GM12875 (cell line): Measurements from ENCODE around the gene DEFB129.
"Not testable (repeated sequence)": the region's sequence is repeated elsewhere in the genome, so short reads cannot be mapped to it uniquely, and the experiment has no call there.

Experiments
- H3K4me3 ChIP-seq: one replicate; pipeline ENCODE4 v1.5.1; 2011; ENCODE audit warnings: low read depth, low read length, control low read depth
- TF ChIP-seq, protein P1 (sequence below): IDR thresholded peaks from 2 replicates; pipeline ENCODE4 v1.5.1; 2011; ENCODE audit warnings: low read depth, mild to moderate bottlenecking, control low read depth, inconsistent platforms, low read length, moderate library complexity, borderline replicate concordance; ENCODE audit not compliant: insufficient read depth

Gene DEFB129, protein sequence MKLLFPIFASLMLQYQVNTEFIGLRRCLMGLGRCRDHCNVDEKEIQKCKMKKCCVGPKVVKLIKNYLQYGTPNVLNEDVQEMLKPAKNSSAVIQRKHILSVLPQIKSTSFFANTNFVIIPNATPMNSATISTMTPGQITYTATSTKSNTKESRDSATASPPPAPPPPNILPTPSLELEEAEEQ

DNA sequence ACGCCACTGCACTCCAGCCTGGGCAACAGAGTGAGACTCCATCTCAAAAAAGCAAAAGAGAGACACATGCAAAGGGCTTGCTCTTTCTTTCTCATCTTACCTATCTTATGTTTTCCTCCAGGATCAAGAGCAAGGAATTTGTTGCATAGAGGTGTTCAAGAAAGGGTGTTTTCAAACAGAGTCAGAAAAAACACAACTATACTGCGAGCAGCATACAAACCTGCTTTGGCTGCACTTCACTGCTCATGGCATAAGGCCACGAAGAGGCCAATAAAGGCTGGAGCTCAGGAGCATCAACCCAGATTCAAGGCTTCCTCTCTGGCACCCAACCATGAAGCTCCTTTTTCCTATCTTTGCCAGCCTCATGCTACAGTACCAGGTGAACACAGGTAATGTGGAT, at the start of gene DEFB129:
Gene DEFB129 (plus strand): TSS at position 301 of the 400 bp plus-strand sequence. CDS start 31 bp downstream, at position 332.
- TF ChIP-seq, protein P1, sequence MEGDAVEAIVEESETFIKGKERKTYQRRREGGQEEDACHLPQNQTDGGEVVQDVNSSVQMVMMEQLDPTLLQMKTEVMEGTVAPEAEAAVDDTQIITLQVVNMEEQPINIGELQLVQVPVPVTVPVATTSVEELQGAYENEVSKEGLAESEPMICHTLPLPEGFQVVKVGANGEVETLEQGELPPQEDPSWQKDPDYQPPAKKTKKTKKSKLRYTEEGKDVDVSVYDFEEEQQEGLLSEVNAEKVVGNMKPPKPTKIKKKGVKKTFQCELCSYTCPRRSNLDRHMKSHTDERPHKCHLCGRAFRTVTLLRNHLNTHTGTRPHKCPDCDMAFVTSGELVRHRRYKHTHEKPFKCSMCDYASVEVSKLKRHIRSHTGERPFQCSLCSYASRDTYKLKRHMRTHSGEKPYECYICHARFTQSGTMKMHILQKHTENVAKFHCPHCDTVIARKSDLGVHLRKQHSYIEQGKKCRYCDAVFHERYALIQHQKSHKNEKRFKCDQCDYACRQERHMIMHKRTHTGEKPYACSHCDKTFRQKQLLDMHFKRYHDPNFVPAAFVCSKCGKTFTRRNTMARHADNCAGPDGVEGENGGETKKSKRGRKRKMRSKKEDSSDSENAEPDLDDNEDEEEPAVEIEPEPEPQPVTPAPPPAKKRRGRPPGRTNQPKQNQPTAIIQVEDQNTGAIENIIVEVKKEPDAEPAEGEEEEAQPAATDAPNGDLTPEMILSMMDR, result no peak
- no peak within 1 kb of the TSS for H3K4me3 ChIP-seq

DNA sequence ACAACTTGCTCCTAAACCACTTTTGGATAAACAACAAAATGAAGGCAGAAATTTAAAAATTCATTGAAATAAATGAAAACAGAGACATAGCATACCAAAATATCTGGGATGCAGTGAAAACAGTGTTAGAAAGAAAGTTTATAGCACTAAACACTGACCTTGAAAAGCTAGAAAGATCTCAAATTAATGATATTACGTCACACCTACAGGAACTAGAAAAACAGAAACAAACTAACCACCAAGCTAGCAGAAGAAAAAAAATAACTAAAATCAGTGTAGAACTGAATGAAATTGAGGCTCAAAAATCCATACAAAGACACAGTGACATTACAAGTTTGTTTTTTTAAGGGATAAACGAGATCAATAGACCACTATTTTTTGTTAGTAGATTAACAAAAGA, 42.8 kb upstream of the DEFB129 start:
- no peak overlapping the region for H3K4me3 ChIP-seq
- TF ChIP-seq, protein P1, result no peak

DNA sequence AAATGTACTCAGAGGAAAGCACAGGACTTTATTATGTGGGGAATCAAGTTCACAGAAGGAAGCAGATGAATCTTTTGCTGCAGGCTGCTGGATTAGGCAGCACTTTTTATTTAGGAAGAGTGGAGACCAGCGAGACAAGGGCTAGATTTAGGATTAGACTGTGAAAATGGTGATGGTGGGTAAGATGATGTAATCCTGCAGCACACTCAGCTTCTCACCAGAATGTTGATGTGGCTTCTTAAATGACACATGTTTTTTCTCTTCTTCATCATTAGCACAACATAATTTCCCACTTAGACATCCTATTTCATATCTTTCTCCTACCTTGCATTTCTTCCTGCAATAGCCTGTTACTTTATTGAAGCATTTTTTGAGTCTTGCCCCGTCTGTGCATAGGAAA, 39.3 kb upstream of the DEFB129 start:
- TF ChIP-seq, protein P1, result no peak

DNA sequence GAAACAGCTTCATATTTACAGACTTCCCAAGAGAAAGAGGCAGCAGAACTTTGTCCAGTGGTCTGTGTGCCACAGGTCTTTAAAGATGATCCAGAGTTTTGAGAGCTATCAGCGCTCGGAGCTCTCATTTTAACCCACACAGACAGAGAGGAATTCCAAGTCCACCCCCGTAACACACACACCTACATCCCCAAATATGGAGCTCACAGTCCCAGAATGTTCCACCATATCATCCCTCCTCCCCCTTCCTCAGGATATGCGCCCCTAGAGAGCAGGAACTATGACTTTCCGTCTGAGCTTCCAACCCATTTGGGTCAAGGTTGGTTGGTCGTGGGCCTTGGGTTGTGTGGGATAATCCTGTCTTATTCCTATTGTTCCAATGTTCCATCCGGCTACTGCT, 37.4 kb upstream of the DEFB129 start, which contains the start of gene DEFB128:
Gene DEFB128 (minus strand): TSS at position 101 of the 400 bp plus-strand sequence. CDS start 88 bp downstream, at position 13.
- H3K4me3 ChIP-seq, result no peak within 1 kb of the TSS
- TF ChIP-seq, protein P1, result no peak

More for the DNA sequence above, 39.3 kb upstream of the DEFB129 start:
- H3K4me3 ChIP-seq, result no peak overlapping the region

DNA sequence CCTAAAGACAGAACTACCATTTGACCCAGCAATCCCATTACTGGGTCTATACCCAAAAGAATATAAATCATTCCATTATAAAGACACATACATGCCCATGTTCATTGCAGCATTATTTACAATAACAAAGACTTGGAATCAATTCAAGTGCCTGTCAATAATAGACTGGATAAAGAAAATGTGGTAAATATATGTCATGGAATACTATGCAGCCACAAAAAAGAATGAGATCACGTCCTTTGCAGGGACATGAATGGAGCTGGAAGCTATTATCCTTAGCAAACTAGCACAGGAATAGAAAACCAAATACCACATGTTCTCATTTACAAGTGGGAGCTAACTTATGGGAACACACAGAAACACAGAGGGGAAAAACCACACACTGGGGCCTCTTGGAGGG, 28.8 kb upstream of the DEFB129 start:
- no peak overlapping the region for H3K4me3 ChIP-seq
- TF ChIP-seq, protein P1, result no peak

DNA sequence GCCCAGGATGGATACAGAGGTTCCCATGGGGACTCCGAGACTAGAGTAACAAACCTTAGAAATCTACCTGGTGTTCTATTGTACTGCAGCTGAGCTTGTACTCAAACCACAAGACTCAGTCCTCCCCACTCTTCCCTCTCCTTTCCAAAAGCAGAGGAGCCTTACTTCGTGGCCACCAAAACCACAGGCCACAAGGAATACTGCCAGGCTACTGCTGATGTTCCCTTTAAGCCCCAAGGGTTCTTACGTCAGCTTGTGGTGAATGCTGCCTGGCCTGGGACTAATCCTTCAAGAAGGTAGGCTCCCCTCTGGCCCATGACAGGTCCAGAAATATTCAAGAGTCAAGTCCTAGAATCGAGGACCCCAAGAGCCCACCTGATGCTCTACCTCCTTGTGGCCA, 27.1 kb upstream of the DEFB129 start:
- TF ChIP-seq, protein P1, result no peak
- no peak overlapping the region for H3K4me3 ChIP-seq

DNA sequence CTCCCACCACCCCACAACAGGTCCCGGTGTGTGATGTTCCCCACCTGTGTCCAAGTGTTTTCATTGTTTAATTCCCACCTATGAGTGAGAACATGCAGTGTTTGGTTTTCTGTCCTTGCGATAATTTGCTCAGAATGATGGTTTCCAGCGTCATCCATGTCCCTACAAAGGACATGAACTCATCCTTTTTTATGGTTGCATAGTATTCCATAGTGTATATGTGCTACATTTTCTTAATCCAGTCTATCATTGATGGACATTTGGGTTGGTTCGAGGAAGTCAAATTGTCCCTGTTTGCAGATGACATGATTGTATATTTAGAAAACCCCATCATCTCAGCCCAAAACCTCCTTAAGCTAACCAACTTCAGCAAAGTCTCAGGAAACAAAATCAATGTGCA, 23.4 kb upstream of the DEFB129 start:
- H3K4me3 ChIP-seq, result not testable (repeated sequence)

DNA sequence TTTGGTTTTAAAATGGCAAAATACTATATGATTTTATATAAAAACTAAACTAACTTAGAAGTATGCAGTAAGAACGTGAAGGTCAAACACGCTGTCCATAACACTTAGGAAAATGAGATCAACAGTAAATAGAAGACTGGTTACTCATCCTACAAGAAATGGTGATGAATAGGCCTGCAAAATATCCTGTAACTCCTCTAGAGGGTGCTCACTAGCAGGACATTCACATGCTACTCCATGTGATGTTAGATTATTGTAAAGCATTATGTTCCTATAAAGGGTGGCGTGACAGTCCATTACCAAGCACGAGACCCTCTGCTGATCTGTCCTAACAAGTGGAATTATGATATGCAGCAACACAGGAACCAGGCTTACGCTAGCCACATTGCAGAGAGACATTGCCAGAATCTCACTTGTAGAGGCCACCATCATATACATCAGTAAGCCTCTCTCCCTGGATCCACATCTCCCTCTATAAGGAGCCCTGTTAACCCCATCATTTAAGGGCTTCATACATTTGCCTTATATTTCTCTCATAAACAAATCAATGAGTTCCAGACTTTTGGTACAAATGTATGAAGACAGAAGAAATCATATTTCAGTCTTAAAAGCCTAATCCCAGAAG, 18.0 kb upstream of the DEFB129 start:
- no peak overlapping the region for H3K4me3 ChIP-seq
- TF ChIP-seq, protein P1, result peak; percentile 48; the same call in 1 of the 2 replicates
